GM18526 (cell line): ENCODE data around the gene CXCR3.

ENCODE experiments used
- POLR2A ChIP-seq: IDR thresholded peaks from 3 replicates; pipeline ENCODE4 v1.6.1; 2011; ENCODE audit not compliant: insufficient read length; ENCODE audit errors: extremely low read depth

CXCR3 gene

GRCh38 chrX:71618303-71618721, at the start of gene CXCR3:
Gene CXCR3 (minus strand): TSS chrX:71618511. CDS start chrX:71618449, 62 bp downstream.
- TF ChIP-seq POLR2A: no peak

DNA sequence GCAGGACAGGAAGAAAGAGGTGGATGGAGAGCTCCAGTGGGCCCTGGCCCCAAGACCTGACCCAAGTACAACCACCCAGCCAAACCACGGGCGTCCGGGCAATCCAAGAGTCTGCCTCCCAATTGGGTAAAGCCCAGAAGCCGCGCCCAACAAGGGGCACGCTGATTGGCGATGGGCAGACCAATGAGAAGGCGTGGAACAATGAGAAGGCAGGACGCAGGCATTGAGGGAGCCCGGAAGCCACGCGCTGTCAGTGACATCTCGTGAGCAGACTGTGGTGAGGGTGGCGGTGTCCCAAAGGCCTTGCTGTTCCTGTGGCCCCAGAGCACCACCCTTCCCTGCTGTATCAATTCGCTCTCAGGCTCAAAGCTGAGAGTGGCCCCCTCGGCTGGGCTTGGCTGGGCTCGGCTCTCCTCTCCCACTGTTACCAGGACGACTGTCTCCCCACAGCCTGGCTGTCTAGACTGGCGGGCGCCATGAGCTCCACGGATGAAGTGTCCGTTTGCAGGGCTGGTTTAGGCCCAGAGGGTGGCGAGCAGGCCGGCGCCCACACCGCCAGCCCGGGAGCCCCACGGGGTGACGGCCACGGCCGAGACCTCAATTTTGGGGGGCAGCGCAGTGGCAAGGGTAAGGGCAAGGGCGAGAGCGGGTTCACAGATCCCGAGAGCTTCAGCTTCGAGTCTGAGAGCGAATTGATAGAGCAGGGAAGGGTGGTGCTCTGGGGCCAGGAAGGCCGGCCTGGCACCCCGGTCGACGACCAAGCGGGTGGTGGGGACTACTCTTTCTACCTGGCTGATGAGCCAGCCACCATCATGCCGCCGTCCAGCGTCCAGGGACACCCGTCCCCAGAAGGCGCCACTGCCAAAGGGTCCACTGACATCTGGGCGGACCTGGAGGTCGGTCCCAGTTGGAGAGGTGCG, 49.3 kb upstream of the CXCR3 start, which contains the start of gene LOC101059915:
Gene LOC101059915 (plus strand): TSS at position 219 of the 920 bp plus-strand sequence.
- TF ChIP-seq POLR2A: no peak

- TF ChIP-seq POLR2A: no peak
Observed at GRCh38 chrX:71666240-71667223, 48.2 kb upstream of the CXCR3 start.

DNA sequence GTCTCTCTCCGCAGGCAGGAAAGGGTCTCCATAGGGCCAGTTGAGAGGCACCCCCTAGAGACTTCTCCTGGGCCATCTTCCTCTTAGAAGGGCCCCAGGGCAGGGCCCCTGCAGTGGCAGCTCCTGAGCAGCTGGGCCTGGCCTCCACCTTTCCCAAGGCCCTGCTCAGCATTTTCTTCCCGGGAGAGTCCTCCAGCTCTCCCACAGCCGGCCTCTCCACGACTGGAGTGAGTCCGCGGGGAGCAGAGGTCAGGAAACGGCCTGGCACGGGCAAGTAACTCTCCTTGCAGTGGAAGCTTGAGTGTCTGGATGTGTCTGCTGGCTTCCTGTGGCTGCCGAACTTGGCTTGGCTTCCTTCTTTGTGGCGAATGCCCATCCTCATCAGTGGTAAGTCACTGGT, 47.4 kb upstream of the CXCR3 start:
- no peak for TF ChIP-seq POLR2A

GRCh38 chrX:71664889-71665491, 46.7 kb upstream of the CXCR3 start:
- TF ChIP-seq POLR2A: no peak

DNA sequence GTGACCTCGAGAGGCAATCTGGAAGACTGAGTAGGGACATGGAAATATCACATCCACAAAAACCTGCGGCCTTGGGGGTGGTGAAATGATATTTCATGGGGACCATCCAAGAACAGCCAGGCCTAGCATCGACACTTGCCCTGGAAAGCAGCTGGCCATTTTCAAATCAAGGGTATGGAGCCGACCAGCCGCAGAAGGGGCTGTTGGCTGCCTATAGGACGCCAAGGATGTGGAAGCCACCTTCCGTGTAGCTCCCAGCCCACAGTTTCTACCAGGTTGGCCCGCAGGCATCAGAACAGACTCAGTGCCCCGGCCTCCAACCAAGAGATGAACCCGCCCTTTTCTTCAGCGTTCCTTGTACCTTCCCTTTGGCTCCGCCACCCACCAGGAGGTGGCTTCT, 43.6 kb upstream of the CXCR3 start:
- no peak for TF ChIP-seq POLR2A

- TF ChIP-seq POLR2A: no peak
Observed at GRCh38 chrX:71660562-71661416, 42.5 kb upstream of the CXCR3 start.

- TF ChIP-seq POLR2A: no peak
Observed at GRCh38 chrX:71659959-71660358, 41.6 kb upstream of the CXCR3 start.

GRCh38 chrX:71659342-71659741, 41.0 kb upstream of the CXCR3 start:
- TF ChIP-seq POLR2A: no peak

DNA sequence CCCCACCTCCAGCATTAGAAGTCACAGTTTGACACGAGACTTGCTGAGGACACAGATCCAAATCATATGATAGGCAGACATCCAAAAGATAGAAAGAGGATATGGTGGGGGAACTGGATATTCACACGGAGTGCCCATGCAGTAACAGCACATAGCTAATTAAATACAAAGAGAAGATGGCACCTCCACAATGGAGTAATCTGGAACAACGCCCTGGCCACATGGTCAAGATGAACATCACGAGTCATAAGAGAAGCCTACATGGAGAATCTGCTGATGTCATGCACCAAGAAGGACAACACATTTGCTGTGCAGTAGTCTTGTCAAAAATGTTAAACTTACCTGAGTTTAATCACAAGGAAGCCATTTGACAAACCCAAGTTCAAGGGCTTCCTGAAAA, 39.0 kb upstream of the CXCR3 start:
- TF ChIP-seq POLR2A: no peak

- TF ChIP-seq POLR2A: no peak
Observed at GRCh38 chrX:71653344-71653743, 35.0 kb upstream of the CXCR3 start.

GRCh38 chrX:71652405-71652804, 34.1 kb upstream of the CXCR3 start:
- TF ChIP-seq POLR2A: no peak

DNA sequence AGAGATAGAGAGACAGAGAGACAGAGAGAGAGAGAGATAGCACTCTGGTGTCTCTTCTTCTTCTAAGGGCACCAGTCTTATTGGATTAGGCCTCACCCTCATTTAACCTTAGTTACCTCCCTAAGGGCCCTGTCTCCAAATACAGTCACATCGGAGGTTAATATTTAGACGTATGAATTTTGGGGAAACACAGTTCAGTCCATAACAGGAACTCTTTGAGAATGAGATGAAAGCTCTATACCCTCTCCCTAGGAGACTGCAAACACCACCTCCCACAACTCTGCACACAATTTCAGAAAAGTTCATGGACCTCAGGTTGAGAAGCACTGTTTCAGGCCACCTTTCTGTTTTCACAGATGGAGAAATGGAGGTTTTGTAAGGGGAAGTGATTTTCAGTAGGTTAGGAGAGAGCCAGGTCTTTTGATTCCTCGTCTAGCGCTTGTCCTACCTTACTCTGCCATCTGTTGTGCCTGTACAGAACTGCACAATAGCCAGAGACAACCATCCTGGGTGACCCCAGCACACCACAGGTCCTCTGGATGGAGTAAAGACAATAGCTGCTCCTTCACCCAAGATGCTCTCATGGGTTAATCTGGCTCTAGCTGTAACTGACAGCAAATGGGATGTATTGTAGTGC, 32.1 kb upstream of the CXCR3 start:
- no peak for TF ChIP-seq POLR2A

- no peak for TF ChIP-seq POLR2A
Observed at GRCh38 chrX:71640002-71640401, 21.7 kb upstream of the CXCR3 start.

DNA sequence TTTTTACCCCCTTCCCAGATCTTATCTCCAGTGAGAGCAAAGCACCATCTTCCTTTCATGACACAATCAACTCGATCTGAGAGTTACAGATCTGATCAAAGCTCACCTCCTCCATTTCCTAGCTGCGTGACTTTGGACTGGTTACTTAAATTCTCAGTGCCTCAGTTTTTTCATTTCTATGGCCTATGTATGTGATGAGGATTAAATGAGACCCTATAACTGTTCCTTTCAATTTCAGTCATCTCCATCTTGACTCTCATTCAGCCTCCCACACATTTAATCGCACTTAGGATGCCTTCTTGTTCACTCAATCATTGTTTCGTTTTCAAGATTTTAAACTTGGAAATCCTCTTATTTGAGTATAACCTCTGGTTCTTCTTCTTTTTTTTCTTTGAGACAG, 20.1 kb upstream of the CXCR3 start:
- TF ChIP-seq POLR2A: no peak
